NCI-H1092 (cell line): Measurements from ENCODE around the gene ELAC1.
"Not testable (repeated sequence)": the region's sequence is repeated elsewhere in the genome, so short reads cannot be mapped to it uniquely, and the experiment has no call there.

Experiments
- DNase-seq: peaks from one replicate; lab custom pipeline; 2025; lab: John Stamatoyannopoulos, UW

Gene ELAC1

GRCh38 chr18:50972404-50972803 is 4.6 kb downstream of the ELAC1 start:
- DNase-seq: not testable (repeated sequence)

DNA sequence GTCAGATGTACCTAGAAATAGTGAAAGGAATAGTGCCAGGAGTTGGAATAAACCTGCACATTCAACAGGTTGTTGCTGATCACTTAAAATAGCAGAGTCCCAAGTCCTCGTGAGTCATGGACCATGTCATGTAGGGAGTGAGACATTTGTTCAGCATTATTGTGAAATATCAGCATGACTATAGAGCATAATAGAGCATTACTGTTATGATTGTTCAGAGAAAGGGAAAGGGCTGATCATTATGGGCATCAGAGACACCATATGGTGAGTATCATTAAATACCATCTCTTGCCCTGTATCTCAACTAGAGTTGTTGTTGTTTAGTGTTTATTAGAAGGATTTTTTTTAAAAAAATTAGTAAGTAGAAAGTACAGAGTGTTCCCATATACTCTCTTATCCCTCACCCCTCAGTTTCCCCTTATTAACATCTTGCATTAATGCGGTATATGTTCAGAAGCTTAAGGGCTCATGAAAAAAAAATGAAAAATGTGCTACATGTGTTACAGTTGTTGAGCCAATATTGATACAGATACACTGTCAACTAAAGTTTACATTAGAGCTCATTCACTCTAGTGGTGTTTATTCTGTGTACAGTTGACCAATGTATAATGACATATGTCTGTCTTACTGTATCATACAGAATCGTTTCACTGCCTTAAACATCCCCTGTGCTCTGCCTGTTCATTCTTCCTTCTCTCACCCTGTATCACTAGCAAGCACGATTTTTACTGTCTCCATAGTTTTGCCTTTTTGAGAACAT is 5.7 kb downstream of the ELAC1 start:
- DNase-seq: no peak

DNA sequence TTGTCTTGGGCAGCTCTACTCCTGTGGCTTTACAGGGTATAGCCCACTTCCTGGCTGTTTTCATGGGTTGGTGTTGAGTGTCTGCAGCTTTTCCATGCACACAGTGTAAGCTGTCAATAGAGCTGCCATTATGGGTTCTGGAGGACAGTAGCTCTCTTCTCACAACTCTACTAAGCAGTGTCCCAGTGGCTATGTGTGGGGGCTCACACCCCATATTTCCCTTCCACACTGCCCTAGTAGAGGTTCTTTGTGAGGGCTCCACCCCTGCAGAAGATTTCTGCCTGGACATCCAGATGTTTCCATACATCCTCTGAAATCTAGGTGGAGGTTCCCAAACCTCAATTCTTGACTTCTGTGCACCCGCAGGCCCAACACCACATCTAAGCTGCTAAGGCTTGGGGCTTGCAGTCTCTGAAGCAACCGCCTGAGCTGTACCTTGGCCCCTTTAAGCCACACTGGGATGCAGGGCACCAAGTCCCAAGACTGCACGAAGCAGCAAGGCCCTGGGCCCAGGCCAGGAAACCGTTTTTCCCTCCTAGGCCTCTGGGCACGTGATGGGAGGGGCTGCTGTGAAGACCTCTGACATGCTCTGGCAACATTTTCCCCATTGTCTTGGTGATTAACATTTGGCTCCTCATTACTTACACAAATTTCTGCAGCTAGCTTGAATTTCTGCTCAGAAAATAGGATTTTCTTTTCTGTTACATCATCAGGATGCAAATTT is 9.4 kb downstream of the ELAC1 start:
- no peak for DNase-seq

- DNase-seq: no peak
These were observed 13.5 kb downstream of the ELAC1 start for GRCh38 chr18:50981381-50981780.

GRCh38 chr18:50982086-50982801 is 14.4 kb downstream of the ELAC1 start:
- DNase-seq: no peak

GRCh38 chr18:50982802-50983179 is 15.0 kb downstream of the ELAC1 start:
- DNase-seq: no peak

GRCh38 chr18:50986360-50987087 is 18.7 kb downstream of the ELAC1 start:
- DNase-seq: no peak

DNA sequence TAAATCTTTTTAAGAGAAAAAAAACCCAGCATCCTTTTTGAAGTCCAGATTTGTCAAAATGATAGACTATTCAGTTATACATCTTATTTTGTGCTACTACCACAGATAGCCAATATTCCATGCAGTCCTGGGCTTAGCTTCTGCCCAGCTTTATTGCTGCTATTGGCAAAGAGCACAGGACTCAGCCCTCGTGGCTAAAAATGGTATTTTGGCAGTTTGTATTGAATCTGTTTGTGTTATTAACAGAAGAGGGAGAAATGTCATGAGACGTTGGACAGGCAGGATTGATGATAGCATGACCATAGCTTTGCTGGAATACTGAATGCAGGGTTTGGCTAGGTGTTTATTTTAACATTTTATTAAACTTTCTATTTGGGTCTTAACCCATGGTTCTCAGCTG is 19.4 kb downstream of the ELAC1 start:
- no peak for DNase-seq

DNA sequence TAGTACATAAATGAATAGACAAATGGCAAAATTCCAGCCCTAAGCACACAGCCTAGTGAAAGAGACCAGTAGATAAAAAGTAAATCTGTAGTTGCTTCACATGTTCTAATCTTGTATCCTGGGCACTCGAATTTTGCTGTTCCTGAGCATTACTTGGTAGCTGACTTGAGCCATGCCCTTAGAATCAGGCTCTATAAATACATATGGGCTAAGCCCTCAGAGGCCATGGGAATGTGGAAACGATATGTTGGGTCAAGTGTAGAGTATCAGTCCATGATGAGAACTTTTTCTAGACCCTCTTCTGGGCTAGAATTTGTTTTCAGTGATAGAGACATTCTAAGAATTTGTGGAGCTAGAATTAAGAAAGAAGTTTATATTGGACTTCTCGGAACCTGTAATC is 21.9 kb downstream of the ELAC1 start:
- DNase-seq: no peak

- DNase-seq: no peak
These were observed 24.5 kb downstream of the ELAC1 start for GRCh38 chr18:50992351-50992762.

DNA sequence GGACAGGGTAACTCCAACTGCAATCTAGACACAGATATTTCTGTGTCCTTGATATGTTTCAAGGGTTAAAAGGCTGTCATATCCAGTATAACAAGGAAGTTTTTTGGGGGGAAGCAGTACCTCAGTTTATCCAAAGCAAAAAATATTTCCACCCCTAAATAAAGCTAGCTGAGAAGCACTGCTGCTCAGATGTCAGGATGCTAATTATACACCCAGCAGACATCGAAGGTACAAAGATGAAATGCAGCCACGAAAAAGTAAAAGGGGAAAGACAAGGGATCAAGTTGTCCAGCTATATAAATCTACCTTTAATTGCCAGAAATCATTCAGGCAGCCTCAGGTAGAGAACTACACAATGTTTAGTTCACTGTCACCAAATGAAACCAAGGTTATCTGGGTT is 26.2 kb downstream of the ELAC1 start:
- DNase-seq: no peak

DNA sequence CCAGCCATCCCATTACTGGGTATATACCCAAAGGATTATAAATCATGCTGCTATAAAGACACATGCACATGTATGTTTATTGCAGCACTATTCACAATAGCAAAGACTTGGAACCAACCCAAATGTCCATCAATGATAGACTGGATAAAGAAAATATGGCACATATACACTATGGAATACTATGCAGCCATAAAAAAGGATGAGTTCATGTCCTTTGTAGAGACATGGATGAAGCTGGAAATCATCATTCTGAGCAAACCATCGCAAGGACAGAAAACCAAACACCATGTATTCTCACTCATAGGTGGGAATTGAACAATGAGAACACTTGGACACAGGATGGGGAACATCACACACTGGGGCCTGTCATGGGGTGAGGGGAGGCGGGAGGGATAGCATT is 35.3 kb downstream of the ELAC1 start:
- not testable (repeated sequence) for DNase-seq

DNA sequence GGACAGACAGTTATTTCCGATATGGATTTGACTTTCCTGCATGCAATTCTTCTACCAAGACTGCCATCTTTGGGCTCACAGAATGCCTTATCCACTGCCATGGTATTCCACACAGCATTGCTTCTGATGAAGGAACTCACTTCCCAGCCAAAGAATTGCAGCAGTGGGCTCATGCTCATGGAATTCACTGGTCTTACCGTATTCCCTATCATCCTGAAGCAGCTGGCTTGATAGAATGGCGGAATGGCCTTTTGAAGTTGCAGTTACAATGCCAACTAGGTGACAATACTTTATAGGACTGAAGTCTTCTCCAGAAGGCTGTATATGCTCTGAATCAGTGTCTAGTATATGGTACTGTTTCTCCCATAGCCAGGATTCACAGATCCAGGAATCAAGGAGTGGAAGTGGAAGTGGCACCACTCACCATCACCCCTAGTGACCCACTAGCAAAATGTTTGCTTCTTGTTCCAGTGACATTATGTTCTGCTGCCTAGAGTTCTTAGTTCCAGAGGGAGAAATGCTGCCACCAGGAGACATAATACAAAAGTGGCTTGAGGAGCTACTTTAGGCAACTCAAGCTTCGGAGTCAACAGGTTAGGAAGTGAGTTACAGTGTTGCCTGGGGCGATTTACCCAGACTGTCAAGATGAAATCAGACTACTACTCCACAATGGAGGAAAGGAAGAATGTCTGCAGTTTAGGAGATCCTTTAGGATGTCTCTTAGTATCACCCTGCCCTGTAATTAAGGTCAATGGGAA is 38.4 kb downstream of the ELAC1 start:
- DNase-seq: no peak

- no peak for DNase-seq
These were observed 39.3 kb downstream of the ELAC1 start for GRCh38 chr18:51006948-51007789.

DNA sequence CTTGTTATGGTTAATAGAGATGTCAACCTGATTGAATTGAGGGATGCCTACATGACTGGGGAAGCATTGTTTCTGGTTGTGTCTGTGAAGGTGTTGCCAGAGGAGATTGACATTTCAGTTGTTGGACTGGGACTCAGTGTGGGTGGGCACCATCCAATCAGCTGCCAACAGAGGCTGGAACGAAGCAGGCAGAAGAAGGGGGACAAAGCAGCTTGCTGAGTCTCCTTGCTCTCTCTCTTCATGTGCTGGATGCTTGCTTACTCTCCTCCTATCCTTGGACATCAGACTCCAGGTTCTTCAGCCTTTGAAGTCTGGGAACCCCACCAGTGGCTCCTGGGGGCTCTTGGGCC is 39.9 kb downstream of the ELAC1 start:
- DNase-seq: no peak

GRCh38 chr18:51009072-51009471 is 41.2 kb downstream of the ELAC1 start:
- DNase-seq: peak; percentile 53

GRCh38 chr18:51010218-51010617 is 42.4 kb downstream of the ELAC1 start:
- DNase-seq: no peak

DNA sequence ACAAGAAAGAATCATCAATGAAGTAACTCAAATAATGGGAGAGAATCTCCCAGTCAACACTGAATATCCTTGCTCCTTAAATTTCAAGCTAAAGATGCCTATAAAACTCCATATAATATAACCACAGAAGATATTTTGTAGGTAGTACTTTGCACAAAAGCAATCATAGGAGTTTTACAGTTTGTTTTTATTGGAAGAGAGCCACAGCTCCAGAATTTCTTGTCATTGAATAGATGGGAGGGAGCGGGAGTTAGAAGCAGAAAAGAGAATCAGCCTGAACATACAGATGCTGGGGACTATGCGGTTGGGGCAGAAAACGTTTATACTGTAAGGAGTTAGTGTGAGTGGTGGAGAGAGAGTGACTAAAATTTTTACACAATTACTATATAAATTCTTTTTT is 43.9 kb downstream of the ELAC1 start:
- no peak for DNase-seq

DNA sequence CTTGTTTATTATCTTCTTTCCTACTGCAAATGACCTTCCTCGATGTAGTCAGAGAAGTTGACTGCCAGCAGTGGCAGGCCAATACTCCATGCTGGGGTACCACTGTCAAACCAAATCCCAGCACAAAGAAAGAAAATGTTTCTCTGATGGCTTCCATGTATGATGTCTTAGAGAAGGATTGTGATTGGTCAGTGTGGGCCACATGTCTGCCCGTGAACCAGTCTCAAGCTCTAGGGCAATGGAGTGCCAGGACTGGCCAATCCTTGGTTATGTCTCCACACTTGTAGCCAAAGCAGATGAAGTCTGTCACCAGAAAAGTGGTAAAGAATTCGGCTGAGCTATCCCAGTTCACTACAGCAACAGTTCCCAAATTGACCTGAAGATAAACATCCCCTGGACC is 44.6 kb downstream of the ELAC1 start:
- no peak for DNase-seq

GRCh38 chr18:51013259-51013658 is 45.4 kb downstream of the ELAC1 start:
- DNase-seq: no peak
